Endodermal cell (in vitro differentiated cells): Measurements from ENCODE around the gene GJD4. TPM values are rescaled to one million over a fixed set of nuclear protein-coding genes. Genes with fewer than 3 reads are reported as not detected.

Experiments
- DNase-seq: peaks from one replicate; pipeline ENCODE4 v3.0.0-alpha.2; 2017
- H3K27ac ChIP-seq: 2 replicates; pipeline ENCODE4 v1.5.1; 2013; ENCODE audit warnings: mild to moderate bottlenecking, low read depth, low read length, moderate library complexity
- H3K27me3 ChIP-seq: 2 replicates; pipeline ENCODE4 v1.6.1; 2013; ENCODE audit warnings: mild to moderate bottlenecking, low read length, moderate library complexity; ENCODE audit not compliant: insufficient read depth, control insufficient read depth, poor library complexity, severe bottlenecking
- H3K36me3 ChIP-seq: 2 replicates; pipeline ENCODE4 v1.7.0; 2013; ENCODE audit warnings: mild to moderate bottlenecking, low read length, moderate library complexity; ENCODE audit not compliant: control insufficient read depth, insufficient read depth
- H3K4me1 ChIP-seq: one replicate; pipeline ENCODE4 v1.7.0; 2013; ENCODE audit warnings: low read length; ENCODE audit not compliant: control insufficient read depth, insufficient read depth
- H3K4me3 ChIP-seq: 2 replicates; pipeline ENCODE4 v1.5.1; 2013; ENCODE audit warnings: mild to moderate bottlenecking, low read length, moderate library complexity
- H3K9ac ChIP-seq: 2 replicates; pipeline ENCODE4 v1.6.1; 2013; ENCODE audit warnings: mild to moderate bottlenecking, low read length, moderate library complexity; ENCODE audit not compliant: poor library complexity, severe bottlenecking; ENCODE audit errors: extremely low read depth
- H3K9me3 ChIP-seq: 2 replicates; pipeline ENCODE4 v1.6.1; 2013; ENCODE audit warnings: mild to moderate bottlenecking, low read length, moderate library complexity; ENCODE audit not compliant: control insufficient read depth
- H3K27ac Mint-ChIP-seq: 2 replicates; pipeline ENCODE4 v1.8.0; 2020; ENCODE audit warnings: mixed read lengths
- H3K27me3 Mint-ChIP-seq: 2 replicates; pipeline ENCODE4 v1.8.0; 2021; ENCODE audit warnings: mild to moderate bottlenecking, mixed read lengths; ENCODE audit not compliant: insufficient read depth
- H3K36me3 Mint-ChIP-seq: 2 replicates; pipeline ENCODE4 v1.8.0; 2020; ENCODE audit warnings: low read depth, mixed read lengths
- H3K4me1 Mint-ChIP-seq: 2 replicates; pipeline ENCODE4 v1.8.0; 2020; ENCODE audit warnings: mixed read lengths
- H3K4me3 Mint-ChIP-seq: 2 replicates; pipeline ENCODE4 v1.8.0; 2020; ENCODE audit warnings: mild to moderate bottlenecking, moderate library complexity, mixed read lengths
- H3K9me3 Mint-ChIP-seq: 2 replicates; pipeline ENCODE4 v1.8.0; 2020; ENCODE audit warnings: mild to moderate bottlenecking, mixed read lengths
- CTCF ChIP-seq: fragments of 200-600 bp; sonication (generic); conservative IDR thresholded peaks from 2 replicates; pipeline ENCODE4 v1.5.0; 2021; ENCODE audit warnings: antibody characterized with exemption, mild to moderate bottlenecking
- WGBS, 2 experiments: methylation state at CpG; one replicate each; pipeline versions ENCODE4 v1.1.5 to v1.1.7; 2013; ENCODE audit warnings: missing lambda C conversion rate in 2 of 2, mixed read lengths in 1 of 2; ENCODE audit not compliant: insufficient coverage in 1 of 2, insufficient read length in 1 of 2; 5-methylcytosine and 5-hydroxymethylcytosine counted together
- total RNA-seq, 2 donors: library from RNA; stranded (reverse); fragmentation: NEBNext Ultra II Directional in 1 of 2; extraction: Animal tissue kit (Norgen Biotek cat#: 25700) in 1 of 2; gene quantifications; 2 replicates in 1 of 2; 3 replicates in 1 of 2; pipeline ENCODE4 v1.2.1, GENCODE V29; 2021

The GJD4 gene
- total RNA-seq, 2 donors from 2014 or later: 0.22 to 0.29 TPM

GRCh38 chr10:35637462-35637861 is 32.3 kb downstream of the GJD4 start:
- no peaks in the 10 kb centered on the region for H3K27me3 ChIP-seq
- peaks cover 32% of the 10 kb centered on the region for H3K36me3 Mint-ChIP-seq
- H3K9me3 ChIP-seq: no peaks in the 10 kb centered on the region
- peaks cover 16% of the 10 kb centered on the region for H3K36me3 ChIP-seq
- H3K27ac Mint-ChIP-seq: no peak overlapping the region
- H3K4me1 Mint-ChIP-seq: peaks cover 20% of the 10 kb centered on the region
- no peak for TF ChIP-seq CTCF
- H3K9ac ChIP-seq: peak overlapping the region; percentile 36
- H3K4me3 ChIP-seq: peak overlapping the region; percentile 91
- DNase-seq: peak; percentile 79
- no peaks in the 10 kb centered on the region for H3K27me3 Mint-ChIP-seq
- no peak overlapping the region for H3K27ac ChIP-seq
- H3K9me3 Mint-ChIP-seq: no peaks in the 10 kb centered on the region
- peaks cover 8% of the 10 kb centered on the region for H3K4me1 ChIP-seq
- 4 to 11% methylated on average over 3 to 8 of the region's 8 CpGs for WGBS, 2 experiments
- peak overlapping the region; percentile 94 for H3K4me3 Mint-ChIP-seq

- Histone ChIP-seq H3K27ac (no peak overlapping the region), H3K27me3 (no peaks in the 10 kb centered on the region), H3K9me3 (no peaks in the 10 kb centered on the region), H3K9ac (peak overlapping the region; percentile 36), H3K4me3 (peak overlapping the region; percentile 91), H3K36me3 (peaks cover 16% of the 10 kb centered on the region), H3K4me1 (peaks cover 1% of the 10 kb centered on the region)
- Mint-ChIP-seq H3K4me1 (peaks cover 14% of the 10 kb centered on the region), H3K4me3 (peak overlapping the region; percentile 94), H3K9me3 (no peaks in the 10 kb centered on the region), H3K36me3 (peaks cover 32% of the 10 kb centered on the region), H3K27ac (no peak overlapping the region), H3K27me3 (no peaks in the 10 kb centered on the region)
- TF ChIP-seq CTCF: no peak
- 20 to 21% methylated on average over 4 of the region's 4 CpGs for WGBS, 2 experiments
- DNase-seq: no peak
Observed at GRCh38 chr10:35638101-35638500, 33.0 kb downstream of the GJD4 start.

GRCh38 chr10:35639021-35639727 is 34.0 kb downstream of the GJD4 start:
- no peaks in the 10 kb centered on the region for H3K4me1 ChIP-seq
- WGBS, 2 experiments: 0% methylated on average over 2 to 57 of the region's 57 CpGs
- H3K36me3 ChIP-seq: peaks cover 16% of the 10 kb centered on the region
- Mint-ChIP-seq H3K9me3 (no peaks in the 10 kb centered on the region), H3K27ac (peak overlapping the region; percentile 89), H3K36me3 (peaks cover 32% of the 10 kb centered on the region), H3K27me3 (no peaks in the 10 kb centered on the region), H3K4me3 (peak overlapping the region; percentile 94), H3K4me1 (peaks cover 12% of the 10 kb centered on the region)
- no peaks in the 10 kb centered on the region for H3K9me3 ChIP-seq
- peak overlapping the region; percentile 63 for H3K9ac ChIP-seq
- TF ChIP-seq CTCF: no peak
- H3K4me3 ChIP-seq: peak overlapping the region; percentile 91
- no peaks in the 10 kb centered on the region for H3K27me3 ChIP-seq
- no peak overlapping the region for H3K27ac ChIP-seq
- peak; percentile 93 for DNase-seq
